Stimulated activated CD8-positive, alpha-beta memory T cell treated with anti-CD3 and anti-CD28 coated beads, Interleukin-12 subunit alpha, Interleukin-12 subunit beta, amount 100 ng/mL, for 24 hours (primary cell): Measurements from ENCODE around the gene RBMS1.
"Not testable (repeated sequence)": the region's sequence is repeated elsewhere in the genome, so short reads cannot be mapped to it uniquely, and the experiment has no call there.

Experiments used
- DNase-seq: peaks from one replicate; pipeline ENCODE4 v3.0.0-alpha.2; 2020; ENCODE audit errors: extremely low read depth

The RBMS1 gene

DNA sequence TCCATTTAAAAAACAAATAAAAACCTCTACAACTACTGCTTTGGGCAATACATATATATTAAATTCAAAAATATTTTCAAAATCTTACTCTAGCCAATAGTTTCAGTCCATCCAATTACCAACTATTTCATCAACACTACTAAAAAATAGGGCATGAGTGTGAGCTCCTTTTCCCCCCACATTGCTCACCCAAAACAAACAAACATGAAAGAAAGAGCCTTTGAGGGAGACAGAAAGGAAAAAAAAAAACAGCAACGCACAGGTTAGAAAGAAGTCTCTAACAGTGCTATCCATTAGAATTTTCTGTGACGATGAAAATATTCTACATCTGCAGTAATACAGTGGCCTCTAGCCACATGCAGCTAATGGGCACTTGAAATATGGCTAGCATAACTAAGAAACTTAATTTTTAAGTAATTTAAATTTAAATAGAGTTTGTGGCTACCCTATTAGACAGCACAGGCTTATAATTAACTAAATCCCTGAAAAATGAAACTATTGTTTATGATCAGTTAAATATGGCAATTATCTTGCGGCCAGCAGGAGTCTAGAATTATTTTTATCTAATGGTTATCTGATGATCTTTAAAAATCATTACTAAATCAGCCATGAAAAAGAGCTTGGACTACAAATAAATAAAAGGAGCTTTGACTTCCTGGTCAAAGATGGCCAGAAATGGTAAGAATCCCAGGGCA is 59.2 kb downstream of the RBMS1 start:
- no peak for DNase-seq

DNA sequence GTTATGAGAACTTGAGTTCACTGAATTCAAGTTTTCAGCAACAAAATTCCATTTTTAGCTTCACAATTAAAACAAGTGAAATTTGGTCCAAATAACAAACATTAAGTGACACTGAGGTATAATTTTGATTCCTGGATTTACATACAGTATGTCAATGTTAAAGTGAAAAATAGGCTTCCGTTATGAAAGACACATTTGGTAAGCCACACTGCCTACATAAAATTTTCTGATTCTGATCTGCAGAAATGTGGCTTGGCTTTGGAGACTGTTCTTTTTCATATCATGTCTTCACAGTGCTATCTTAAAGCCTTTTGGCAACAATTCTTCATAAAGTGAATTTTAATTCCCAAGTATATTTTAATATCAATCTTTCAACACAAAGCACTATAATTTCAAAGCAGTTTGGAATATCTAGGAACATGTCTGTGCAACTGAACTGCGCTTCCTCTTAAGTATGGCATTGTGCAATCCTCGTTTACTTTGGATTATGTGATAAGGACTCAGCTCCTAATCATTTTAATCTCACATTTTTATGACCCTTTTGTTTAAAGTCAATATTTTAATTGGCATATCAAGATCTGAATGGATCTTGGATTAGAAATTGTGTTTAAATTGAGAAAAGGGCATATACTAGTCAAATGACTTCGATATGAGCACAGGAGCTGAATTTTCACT is 60.0 kb downstream of the RBMS1 start:
- no peak for DNase-seq

DNA sequence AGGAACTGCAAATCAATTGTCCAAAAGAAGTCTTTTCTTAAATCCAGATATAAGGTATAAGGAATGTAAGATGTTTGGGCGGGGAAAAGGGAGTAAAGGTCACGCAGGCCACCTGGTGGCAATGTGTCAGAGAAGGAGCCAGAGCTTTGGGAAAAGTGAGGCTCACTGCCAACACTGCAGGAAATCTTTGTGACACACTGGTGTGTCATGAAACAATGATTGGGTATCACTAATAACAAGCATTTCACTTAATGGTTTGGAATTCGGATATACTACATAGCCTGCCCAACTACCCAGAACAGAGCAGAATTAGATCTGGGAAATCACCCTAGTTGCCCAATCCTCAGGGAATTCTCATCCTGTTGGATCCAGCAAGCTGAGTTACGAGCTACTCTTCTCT is 61.0 kb downstream of the RBMS1 start:
- no peak for DNase-seq

DNA sequence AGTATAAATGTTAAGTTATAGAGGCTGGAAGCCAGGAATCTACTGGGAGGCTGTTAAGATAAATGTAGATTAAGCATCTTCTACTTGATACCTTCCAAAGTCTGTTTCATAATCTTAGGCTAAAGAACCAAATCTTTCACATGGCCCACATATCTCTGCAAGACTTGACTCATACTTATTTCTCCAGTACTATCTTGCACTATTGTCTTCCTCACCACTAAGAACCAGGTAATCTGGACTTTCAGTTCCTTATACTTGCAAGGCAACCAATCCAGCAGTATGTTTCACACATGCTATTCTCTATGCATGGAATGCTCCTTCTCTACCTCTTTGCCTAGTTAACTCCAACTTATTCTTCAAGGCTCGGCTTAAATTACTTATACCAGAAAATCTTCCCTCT is 62.2 kb downstream of the RBMS1 start:
- DNase-seq: no peak

DNA sequence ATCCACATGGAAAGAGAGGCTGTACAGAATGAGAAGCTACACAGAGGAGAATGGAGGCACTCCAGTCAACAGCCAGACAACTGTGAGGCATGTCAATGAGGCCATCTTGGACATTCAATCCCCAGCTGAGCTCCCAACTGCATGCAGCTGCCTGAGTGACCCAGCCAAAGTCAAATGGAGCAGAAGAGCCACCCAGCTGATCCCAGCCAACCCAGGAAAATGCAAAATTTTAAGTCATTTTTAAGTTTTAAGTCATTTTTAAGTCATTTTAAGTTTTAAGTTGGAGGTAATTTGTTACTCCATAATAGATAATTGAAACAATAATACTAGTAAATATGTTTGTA is 63.6 kb downstream of the RBMS1 start:
- no peak for DNase-seq

DNA sequence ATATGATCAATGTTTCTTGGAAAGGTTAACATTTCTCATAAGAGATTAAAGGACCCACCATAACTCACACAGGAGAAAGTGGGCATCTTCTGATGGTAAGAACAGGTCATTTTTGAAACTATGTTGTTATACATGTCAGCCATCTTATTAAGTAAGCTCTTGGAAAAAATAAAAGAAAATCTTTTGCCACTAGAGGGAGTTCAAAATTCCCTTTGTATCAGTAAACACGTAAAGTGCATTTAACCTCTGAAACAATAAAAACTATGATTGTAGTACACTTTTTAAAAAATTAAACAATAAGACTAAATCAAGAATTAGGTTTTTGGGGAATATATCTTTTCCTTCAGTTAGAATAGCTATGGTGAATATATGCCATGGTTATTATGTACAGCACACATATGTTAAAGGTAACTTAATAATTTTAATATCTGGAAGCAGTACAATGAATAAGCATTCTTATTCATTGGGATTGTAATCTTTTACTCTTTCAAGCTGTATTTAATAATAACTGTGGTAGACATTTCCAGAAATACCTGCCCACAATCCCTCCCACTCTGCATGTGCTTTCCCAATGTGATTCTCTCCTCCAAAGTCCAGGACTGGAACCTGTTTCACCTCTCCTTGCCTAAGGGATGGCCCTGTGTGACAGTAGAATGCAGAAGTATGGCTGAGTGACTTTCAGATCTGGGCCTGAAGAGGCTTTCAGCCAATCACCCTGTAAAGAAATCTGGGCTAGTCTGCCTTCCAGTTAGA is 64.2 kb downstream of the RBMS1 start:
- DNase-seq: no peak

DNA sequence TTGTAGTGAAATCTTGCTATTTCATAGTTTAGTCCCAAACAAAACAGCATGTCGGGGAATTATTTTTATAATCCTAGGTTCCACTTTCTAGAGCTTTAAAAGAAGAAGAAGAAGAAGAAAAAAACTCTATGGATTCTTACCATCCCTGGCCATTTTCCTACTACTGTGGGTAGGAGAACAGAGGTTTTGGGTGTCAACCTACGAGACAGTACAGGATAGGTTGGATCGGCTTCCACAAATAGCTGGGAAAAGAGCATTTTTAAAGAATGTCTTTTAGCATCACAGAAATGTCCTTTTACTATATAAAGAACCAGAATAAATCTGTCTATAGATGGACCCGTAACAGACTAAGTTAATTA is 65.2 kb downstream of the RBMS1 start:
- no peak for DNase-seq

DNA sequence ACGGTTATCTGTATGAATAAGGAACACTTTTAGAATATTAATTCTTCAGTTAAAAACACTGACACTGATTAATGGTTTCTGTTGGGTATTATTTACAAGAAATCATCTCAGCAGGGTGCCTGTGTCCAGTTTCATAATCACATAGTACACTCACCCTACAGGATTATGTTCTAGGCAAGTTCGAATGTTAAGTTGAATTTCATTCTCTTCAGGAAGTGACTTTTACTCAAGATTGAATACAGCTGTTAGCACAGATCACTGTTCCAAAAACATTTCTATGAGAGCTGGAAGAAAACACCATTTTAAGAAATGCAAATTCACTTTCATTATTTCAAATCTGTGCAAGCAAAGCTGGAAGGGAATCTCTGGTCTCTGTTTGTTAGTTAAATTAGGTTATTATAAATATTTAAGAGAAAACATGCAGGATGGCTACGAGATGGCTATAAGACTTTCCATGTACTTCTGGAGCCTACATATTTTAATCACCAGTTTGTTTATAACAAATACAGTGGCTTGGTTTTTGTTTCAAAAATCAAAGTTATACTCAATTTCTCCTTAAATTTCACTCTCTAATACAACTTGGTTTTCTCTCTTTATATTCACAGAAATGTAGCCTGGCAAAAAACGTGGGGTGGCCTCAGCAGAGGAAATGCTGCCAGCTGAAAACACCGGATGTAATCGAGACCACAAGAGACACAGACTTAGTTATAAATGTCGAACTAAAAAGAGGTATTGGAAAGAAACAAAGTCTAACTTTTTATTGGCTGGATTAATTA is 65.8 kb downstream of the RBMS1 start:
- DNase-seq: no peak

DNA sequence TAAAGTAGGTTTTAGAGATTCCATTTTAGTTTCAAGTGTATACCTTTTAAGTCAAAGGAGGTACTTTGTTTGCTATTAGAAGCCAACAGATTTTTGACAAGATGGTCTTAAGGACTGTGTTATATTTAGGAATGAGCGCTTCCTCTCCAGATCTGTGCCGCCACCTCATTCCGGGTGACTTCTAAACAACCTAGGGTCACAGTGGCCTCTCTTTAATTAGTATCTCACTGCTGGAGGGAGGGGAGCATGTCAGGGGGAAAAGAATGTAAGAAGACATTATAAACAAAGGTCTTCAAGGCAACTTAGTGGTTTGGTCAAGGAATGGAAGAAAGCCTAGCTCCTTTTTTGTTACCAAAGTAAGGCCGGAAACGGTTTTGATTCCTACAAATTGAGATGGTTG is 67.0 kb downstream of the RBMS1 start:
- DNase-seq: no peak

DNA sequence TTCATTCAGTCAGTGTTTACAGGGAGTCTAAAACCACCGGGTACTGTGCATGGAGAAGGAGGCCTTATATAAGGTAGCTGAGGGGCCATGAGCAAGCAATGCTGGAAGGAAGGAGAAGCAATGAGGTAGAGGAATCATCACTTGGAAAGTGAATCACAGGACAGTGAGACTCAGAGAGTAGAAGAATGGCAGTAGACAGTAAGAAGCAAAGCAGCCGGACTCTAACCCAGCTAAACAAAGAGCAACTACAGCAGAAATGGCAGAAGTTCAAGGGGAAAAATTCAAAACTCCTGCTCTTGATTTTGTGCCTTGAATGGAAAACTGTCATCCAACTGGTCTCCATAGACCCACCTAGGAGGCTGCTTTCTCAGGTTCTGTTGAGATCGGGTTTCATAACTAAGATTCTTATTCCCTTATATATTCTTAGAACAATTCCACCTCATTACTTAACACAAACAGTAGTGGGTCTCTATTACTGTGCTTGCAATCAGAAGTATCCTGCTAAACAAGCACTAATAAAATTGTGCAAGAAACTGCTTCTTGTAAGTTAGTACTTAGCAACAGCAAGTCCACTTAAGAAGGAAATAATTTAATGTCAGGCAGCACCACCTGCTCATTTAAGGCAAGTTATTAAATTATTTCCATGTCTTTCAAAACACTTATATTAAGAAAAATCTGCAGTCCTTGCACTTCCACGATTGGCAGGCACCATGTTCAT is 68.0 kb downstream of the RBMS1 start:
- no peak for DNase-seq

DNA sequence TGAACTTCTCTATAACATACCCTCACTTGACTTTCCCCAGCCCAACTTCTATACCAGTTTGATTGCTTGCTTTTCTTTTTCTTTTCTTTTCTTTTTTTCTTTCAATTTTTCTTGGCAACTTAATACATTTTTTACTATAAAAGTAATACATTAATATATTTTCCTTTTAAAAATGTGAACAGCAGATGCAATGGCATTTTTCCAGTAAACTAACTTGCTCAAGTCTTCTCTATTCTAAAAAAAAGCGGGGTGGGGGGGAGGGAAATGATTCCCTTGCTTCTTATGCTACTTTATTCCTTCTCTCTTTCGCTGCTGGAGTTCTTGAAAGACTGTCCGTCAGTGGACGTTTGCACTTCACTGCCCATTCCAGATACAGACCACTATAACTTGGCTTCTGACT is 70.5 kb downstream of the RBMS1 start:
- no peak for DNase-seq

DNA sequence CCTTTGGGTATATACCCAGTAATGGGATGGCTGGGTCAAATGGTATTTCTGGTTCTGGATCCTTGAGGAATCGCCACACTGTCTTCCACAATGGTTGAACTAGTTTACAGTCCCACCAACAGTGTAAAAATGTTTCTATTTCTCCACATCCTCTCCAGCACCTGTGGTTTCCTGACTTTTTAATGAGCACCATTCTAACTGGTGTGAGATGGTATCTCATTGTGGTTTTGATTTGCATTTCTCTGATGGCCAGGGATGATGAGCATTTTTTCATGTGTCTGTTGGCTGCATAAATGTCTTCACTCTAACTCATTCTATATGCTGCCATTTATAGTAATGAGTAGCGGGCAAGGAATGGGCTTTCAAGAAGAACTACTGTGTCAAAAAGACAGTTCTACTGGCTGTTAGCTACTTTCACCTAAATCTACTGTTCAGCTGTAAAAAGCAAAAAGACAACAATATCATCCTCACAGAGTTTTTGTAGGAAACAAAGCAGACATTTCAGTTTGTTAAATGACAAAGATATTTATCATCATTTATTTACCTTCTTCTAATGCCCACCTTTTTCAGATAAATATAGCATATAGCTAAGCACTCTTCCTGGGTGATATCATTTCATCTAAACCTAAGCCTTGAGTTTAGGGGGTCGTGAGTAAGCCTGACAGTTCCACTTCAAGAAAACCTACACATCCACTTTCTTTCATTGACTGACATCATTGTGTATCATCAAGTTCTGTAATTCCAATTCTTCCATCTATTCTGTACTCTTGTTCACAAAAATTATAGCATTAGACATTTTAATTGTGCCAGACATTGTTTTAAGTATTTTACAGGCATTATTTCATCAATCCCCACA is 71.7 kb downstream of the RBMS1 start:
- not testable (repeated sequence) for DNase-seq

DNA sequence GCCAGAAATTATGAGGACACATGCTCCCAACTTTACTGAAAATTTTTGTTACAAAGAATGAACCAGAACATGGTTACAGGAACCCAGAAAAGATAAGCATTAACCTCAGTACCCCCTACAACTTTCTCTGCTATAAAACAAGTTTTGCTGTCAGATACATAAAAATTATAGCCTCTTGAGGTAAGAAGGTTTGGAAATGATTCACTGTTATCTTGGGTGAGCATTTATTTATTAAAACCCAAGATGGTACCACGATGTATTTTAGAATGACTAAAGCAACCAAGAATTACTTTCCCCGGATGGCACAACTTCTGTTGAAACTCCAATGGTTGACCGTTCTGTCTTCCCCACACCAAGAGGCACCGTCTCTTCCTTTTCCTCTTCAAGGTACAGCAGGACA is 72.9 kb downstream of the RBMS1 start:
- DNase-seq: no peak

DNA sequence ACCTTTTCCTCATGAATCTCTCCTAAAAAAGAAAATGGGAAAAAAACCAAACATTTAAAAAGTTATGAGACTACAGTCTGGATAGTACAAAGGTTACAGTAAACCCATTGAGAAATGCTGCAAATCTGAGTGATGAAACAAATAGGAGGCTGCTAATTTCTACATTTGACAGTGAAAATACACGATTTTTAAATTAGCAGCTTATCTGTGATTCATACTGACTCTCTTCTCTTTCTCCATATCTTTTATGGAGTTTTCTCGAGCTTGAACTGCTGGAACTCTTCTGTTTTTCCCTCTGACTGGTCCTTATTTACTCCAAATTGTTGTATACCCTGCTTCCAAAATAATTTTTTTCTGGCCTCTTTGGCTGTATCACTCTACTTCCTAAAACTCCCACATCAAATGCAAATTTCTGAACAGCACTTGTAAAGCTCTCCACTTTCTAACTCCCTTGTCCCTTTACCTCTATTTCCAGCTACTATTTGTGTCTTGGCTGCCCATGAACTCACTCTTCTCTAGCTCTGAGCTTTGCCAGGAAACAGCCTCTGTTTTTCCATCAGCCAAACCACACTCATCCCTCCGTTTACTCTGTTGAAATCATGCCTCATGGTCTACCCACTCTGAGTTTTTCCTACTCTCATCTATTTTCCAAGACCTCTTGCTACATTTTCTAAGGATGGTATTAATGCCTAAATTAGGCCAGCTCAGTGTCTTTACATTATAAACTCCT is 73.7 kb downstream of the RBMS1 start:
- DNase-seq: no peak

DNA sequence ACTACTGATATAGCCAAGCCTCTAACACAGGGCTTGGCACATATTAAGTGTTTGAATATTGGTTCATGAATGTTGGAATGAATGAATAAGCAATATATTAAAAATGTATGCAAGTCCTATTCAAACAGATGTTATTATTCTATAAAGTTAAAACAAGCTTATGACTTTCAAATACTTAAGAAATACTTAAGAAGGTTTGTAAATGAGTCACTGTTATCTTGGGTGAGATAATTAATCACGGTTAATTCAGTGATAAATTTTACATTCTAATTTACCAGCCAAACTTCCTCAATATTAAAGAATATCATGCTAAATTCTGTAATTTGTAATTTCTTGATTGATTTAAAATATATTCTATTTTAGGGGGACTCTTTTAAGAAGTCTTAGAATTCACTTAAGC is 74.8 kb downstream of the RBMS1 start:
- DNase-seq: no peak

DNA sequence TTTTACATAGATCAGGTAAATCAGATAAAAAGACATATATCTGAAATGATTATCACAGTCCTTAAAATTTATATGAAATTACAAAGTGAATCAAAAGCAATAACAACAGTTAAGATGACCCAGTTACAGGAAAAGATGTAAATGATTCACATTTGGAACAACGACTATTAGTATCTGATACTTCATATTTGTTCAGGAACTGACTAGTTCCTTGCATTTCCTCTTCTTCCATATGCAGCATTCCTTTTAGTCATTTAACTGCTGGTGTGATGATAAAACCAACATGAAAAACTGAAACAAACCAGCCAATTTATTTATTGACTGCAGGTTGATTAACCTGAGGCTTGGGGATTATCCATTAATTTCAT is 75.2 kb downstream of the RBMS1 start:
- no peak for DNase-seq

DNA sequence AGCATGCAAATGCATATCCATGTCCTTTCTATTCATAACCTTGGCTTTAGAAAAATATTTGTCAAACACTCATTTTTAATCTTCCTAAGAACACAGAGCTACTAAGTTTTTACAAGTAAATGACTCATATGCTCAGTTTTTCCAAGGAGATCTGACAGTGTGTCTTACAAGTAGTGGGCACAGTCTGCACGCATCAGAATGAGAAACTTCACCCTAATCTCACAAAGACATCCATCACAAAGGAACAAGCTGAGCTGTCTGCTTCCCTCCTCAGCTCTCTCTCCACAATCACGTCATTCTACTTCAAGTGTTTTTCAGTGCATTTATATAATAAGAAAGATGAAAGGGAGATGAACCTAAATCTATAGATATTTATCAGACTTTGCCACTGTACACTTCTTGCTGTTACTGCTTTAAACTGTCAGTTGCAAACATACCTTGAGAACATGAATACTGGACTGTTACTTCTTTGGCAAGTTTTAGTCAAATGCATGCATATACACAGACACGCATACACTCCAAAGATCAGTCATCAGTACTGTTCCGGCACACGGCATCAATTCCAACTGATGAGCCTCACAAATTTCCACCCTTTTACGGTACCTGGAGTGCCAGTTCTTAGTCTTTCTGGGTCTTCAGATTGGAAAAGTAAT is 75.7 kb downstream of the RBMS1 start:
- DNase-seq: no peak

DNA sequence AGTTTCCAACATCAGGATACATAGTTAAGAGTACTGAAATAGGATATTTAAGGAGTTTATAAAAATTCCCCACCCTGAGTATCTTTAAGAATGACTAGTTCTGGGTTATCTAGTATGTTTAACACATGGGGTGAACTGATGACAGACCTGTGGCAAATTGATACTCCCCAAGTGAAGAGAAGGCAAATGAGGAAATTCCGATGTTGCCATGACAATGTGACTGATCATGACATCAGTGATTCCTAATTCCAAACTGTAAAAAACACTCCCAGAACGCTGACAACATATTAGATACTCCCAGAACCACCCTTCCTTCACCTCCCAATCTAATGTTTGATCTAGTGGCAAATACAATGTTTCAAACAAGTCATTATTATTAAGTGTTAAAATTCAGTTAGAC is 77.6 kb downstream of the RBMS1 start:
- no peak for DNase-seq

DNA sequence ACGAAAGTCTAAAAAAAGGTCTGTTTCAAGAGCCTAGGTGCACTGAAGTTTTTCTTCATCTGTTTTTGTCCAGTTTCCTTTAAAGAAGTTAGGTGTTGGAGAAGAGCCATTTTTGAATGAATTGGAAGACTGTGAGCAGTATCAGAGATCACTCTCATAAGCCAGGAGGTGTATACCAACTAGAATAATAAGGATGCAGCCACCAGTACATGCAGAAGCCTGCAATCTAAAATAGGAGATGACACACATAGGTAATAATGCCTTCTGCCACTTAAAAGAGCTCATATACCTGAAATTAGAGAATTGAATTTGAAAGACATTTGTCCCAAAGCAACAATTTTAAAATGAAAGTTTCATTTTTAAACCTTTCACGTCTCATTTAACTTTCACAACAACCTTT is 81.7 kb downstream of the RBMS1 start:
- DNase-seq: no peak

DNA sequence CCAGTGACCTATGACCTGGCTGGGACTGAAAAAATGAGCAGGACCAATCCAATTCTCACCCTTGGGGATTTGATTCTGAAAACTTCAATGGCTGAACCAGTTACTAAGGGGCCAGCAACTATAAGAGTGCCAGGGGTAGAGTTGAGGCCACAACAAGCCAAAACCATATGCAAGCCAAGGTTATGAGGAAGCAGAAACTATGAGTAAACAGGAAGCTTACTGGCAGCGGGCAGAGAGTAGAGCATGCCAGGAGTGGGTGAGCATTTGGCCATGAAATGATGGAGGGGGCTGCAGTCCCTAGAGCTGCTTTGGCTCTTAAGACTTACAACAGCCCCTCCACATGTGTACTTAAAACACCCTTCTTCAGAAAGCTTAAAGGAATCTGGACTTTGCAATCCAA is 82.4 kb downstream of the RBMS1 start:
- DNase-seq: no peak
